Heart left ventricle (tissue), 16 donors: ENCODE data around the gene METTL24. TPM values are rescaled to one million over a fixed set of nuclear protein-coding genes. Genes with fewer than 3 reads are reported as not detected.
A peak's percentile ranks its signal among the peaks of the same experiment; 100 is the strongest.

Source experiments
- ATAC-seq, 4 donors: fragments of 200-7000 bp; cut with Tn5 transposase; one replicate each; pipeline ENCODE4 v1.9.1; 2020 to 2022; ENCODE audit warnings: moderate library complexity in 4 of 4, mild to moderate bottlenecking in 3 of 4, moderate number of reproducible peaks in 1 of 4
- DNase-seq, 5 donors: peaks; one replicate each; pipeline ENCODE4 v3.0.0-alpha.2; 2020
- H3K27ac ChIP-seq, 12 donors: fragments of 200-600 bp; sonication (generic) in 4 of 12; one replicate each; pipeline versions ENCODE4 v1.5.0 to v1.8.0; 2016 to 2022; ENCODE audit warnings: mild to moderate bottlenecking in 2 of 12
- H3K27me3 ChIP-seq, 9 donors: fragments of 200-600 bp; sonication (generic) in 2 of 9; one replicate each; pipeline versions ENCODE4 v1.5.1 to v1.8.0; 2016 to 2022; ENCODE audit warnings: mild to moderate bottlenecking in 3 of 9
- H3K36me3 ChIP-seq, 9 donors: fragments of 200-600 bp; sonication (generic) in 2 of 9; one replicate each; pipeline versions ENCODE4 v1.5.0 to v1.8.0; 2018 to 2022; ENCODE audit warnings: mild to moderate bottlenecking in 2 of 9
- H3K4me1 ChIP-seq, 12 donors: fragments of 200-600 bp; sonication (generic) in 4 of 12; one replicate each; pipeline versions ENCODE4 v1.5.0 to v1.8.0; 2016 to 2022; ENCODE audit warnings: mild to moderate bottlenecking in 3 of 12
- H3K4me3 ChIP-seq, 12 donors: fragments of 200-600 bp; sonication (generic) in 4 of 12; one replicate each; pipeline versions ENCODE4 v1.5.0 to v1.8.0; 2017 to 2022; ENCODE audit warnings: mild to moderate bottlenecking in 9 of 12, moderate library complexity in 4 of 12
- H3K9me3 ChIP-seq, 12 donors: fragments of 200-600 bp; sonication (generic) in 4 of 12; one replicate each; pipeline versions ENCODE4 v1.5.0 to v1.8.0; 2016 to 2022; ENCODE audit warnings: mild to moderate bottlenecking in 1 of 12
- CTCF ChIP-seq, 12 donors: fragments of 200-600 bp; sonication (generic) in 4 of 12; IDR thresholded peaks; one replicate each; pipeline versions ENCODE4 v1.5.0 to v1.8.0; 2018 to 2022; ENCODE audit warnings: antibody characterized with exemption in 12 of 12, mild to moderate bottlenecking in 5 of 12
- POLR2A ChIP-seq, 2 donors: fragments of 450-650 bp; IDR thresholded peaks; one replicate each; pipeline ENCODE4 v1.6.1; 2017; ENCODE audit warnings: antibody characterized with exemption in 2 of 2, mild to moderate bottlenecking in 2 of 2, moderate library complexity in 2 of 2
- WGBS, 4 donors: extraction: QIAGEN DNeasy Blood & Tissue Kit in 2 of 4; methylation state at CpG; one replicate each; pipeline versions ENCODE4 v1.1.5 to v1.1.7; 2013 to 2018; 5-methylcytosine and 5-hydroxymethylcytosine counted together
- intact Hi-C, 10 donors: fragments of 100-400 bp; cut with DNase I; formaldehyde crosslinking; loops; one replicate each; pipeline versions ENCODE4 v1.11.1 to v1.14.2; 2022
- polyA plus RNA-seq, 2 donors: library from polyadenylated mRNA; stranded (reverse); fragments of 200-250 nt; gene quantifications; one replicate each; pipeline ENCODE4 v1.2.3, GENCODE V29; 2013
- total RNA-seq, 9 donors: library from RNA; depleted of rRNA in 2 of 9; stranded (reverse); fragments of >200 nt in 2 of 9; fragmentation: NEBNext Ultra II Directional in 3 of 9; extraction: Animal tissue kit (Norgen Biotek cat#: 25700) in 3 of 9; gene quantifications; one replicate each; pipeline versions ENCODE4 v1.1.0 to v1.2.4, GENCODE V29; 2016 to 2023
- donor health status: ischemic (EF 13 %, LVEDD 7.1; RV severe dilation, severe dysfunction).
- donor health status: healthy with polysubstance abuse.
- donor health status: DM: no; HTN: yes; CAD: no.
- donor health status: DM: no; HTN: no; CAD: no.
- donor health status: ischemic (EF 25% LVEDD 6.9; RV normal size, moderate dysfunction).
- donor health status: ischemic (EF 25% LVEDD 5.7; RV mildly dilated, moderate dysfunction).
- donor health status: healthy.
- donor health status: DM: yes; HTN: yes; CAD: no.
- donor health status: ischemic (EF 35%, LVEDD 5.7; RV mildly dilated, moderate dysfunction).
- donor health status: nonischemic (EF 11% LVEDD 7.7; RV severe dilation, severe dysfunction).
- donor health status: DM: yes; HTN: yes; CAD: no.
- donor health status: PGD.
- donor health status: ischemic (EF 29% LVEDD 5.4; RV normal size, mild dysfunction).
- donor health status: nonischemic (EF 23%, LVEDD 6.1; RV moderate dilation, normal function).

METTL24 gene
- total and polyA plus RNA-seq, 11 donors, result 0.60 to 2.8 (median 1.8) TPM; not detected in 3

- H3K9me3 ChIP-seq, result no peaks in the 10 kb centered on the region
- no peaks in the 10 kb centered on the region for H3K36me3 ChIP-seq
- intact Hi-C loops, result no loop called here
- H3K4me3 ChIP-seq, result no peak overlapping the region
- H3K27ac ChIP-seq, result peak overlapping the region in 2 of 12 donors; percentile 0 to 79
- WGBS, 4 donors, result 58 to 81% (median 74%) methylated on average over 2 of the region's 2 CpGs
- no peak for DNase-seq
- peaks cover 0 to 33% (median 4%) of the 10 kb centered on the region in 12 donors for H3K4me1 ChIP-seq
- H3K27me3 ChIP-seq, result no peaks in the 10 kb centered on the region
- ATAC-seq, result no peak
- TF ChIP-seq CTCF (IDR thresholded peaks at IDR 0.05) (no peak), POLR2A (IDR thresholded peaks at IDR 0.05) (no peak)
These were observed 29.9 kb downstream of the METTL24 start for GRCh38 chr6:110328259-110328658.

GRCh38 chr6:110327391-110327790 is 30.8 kb downstream of the METTL24 start:
- DNase-seq, result no peak
- Histone ChIP-seq H3K4me1 (peaks cover 0 to 33% (median 4%) of the 10 kb centered on the region in 12 donors), H3K9me3 (no peaks in the 10 kb centered on the region), H3K36me3 (no peaks in the 10 kb centered on the region), H3K27me3 (no peaks in the 10 kb centered on the region), H3K27ac (peak overlapping the region in 1 of 12 donors; percentile 79), H3K4me3 (no peak overlapping the region)
- intact Hi-C loops, result no loop called here
- WGBS, 4 donors, result 75 to 81% (median 76%) methylated on average over 3 of the region's 3 CpGs
- ATAC-seq, result no peak
- no peak for TF ChIP-seq CTCF (IDR thresholded peaks at IDR 0.05)
- TF ChIP-seq POLR2A (IDR thresholded peaks at IDR 0.05), result no peak

- H3K36me3 ChIP-seq, result no peaks in the 10 kb centered on the region
- DNase-seq (no peak), ATAC-seq (no peak)
- intact Hi-C loops, result no loop called here
- H3K4me3 ChIP-seq, result no peak overlapping the region
- TF ChIP-seq CTCF (IDR thresholded peaks at IDR 0.05) (no peak), POLR2A (IDR thresholded peaks at IDR 0.05) (no peak)
- H3K27ac ChIP-seq, result peak overlapping the region in 1 of 12 donors; percentile 79
- WGBS, 4 donors, result 88 to 95% (median 92%) methylated on average over 2 of the region's 2 CpGs
- H3K9me3 ChIP-seq, result no peaks in the 10 kb centered on the region
- H3K27me3 ChIP-seq, result no peaks in the 10 kb centered on the region
- H3K4me1 ChIP-seq, result peaks cover 0 to 33% (median 2%) of the 10 kb centered on the region in 12 donors
These were observed 31.5 kb downstream of the METTL24 start for GRCh38 chr6:110326609-110327008.

- Histone ChIP-seq H3K4me1 (peaks cover 0 to 33% (median 2%) of the 10 kb centered on the region in 12 donors), H3K27me3 (no peaks in the 10 kb centered on the region), H3K9me3 (no peaks in the 10 kb centered on the region), H3K27ac (peak overlapping the region in 2 of 12 donors; percentile 18 to 79), H3K36me3 (no peaks in the 10 kb centered on the region), H3K4me3 (no peak overlapping the region)
- intact Hi-C loops, result no loop called here
- WGBS, 4 donors, result 96 to 99% (median 97%) methylated on average over 3 of the region's 3 CpGs
- no peak for DNase-seq
- ATAC-seq, result no peak
- no peak for TF ChIP-seq POLR2A (IDR thresholded peaks at IDR 0.05)
These were observed 32.1 kb downstream of the METTL24 start for GRCh38 chr6:110326057-110326456.

- H3K4me1 ChIP-seq, result peaks cover 0 to 33% (median 2%) of the 10 kb centered on the region in 12 donors
- peak overlapping the region in 2 of 12 donors; percentile 18 to 79 for H3K27ac ChIP-seq
- H3K36me3 ChIP-seq, result no peaks in the 10 kb centered on the region
- DNase-seq, result no peak
- no peak overlapping the region for H3K4me3 ChIP-seq
- no peaks in the 10 kb centered on the region for H3K27me3 ChIP-seq
- intact Hi-C loops, result no loop called here
- no peak for TF ChIP-seq POLR2A (IDR thresholded peaks at IDR 0.05)
- no peak for TF ChIP-seq CTCF (IDR thresholded peaks at IDR 0.05)
- ATAC-seq, result peak in 1 of 4 donors; percentile 61
- no peaks in the 10 kb centered on the region for H3K9me3 ChIP-seq
These were observed 33.0 kb downstream of the METTL24 start for GRCh38 chr6:110325197-110325596.
